GM19035 (cell line): ENCODE data around the gene TCEANC2.

Experiments
- ATAC-seq: cut with Tn5 transposase; IDR thresholded peaks from one replicate; pipeline ENCODE4 v1.9.1; 2021; ENCODE audit not compliant: unreplicated experiment

TCEANC2 gene

GRCh38 chr1:54131419-54131818 is 78.0 kb downstream of the TCEANC2 start:
- no peak for ATAC-seq

- ATAC-seq = no peak
These were observed 79.1 kb downstream of the TCEANC2 start for GRCh38 chr1:54132495-54132894.

GRCh38 chr1:54134295-54134694 is 80.9 kb downstream of the TCEANC2 start:
- no peak for ATAC-seq

- ATAC-seq = no peak
These were observed 82.2 kb downstream of the TCEANC2 start for GRCh38 chr1:54135436-54136120.

GRCh38 chr1:54136269-54136896 is 83.0 kb downstream of the TCEANC2 start:
- ATAC-seq = no peak

GRCh38 chr1:54136963-54137533 is 83.6 kb downstream of the TCEANC2 start:
- ATAC-seq = no peak

- no peak for ATAC-seq
These were observed 84.2 kb downstream of the TCEANC2 start for GRCh38 chr1:54137534-54138061.

- no peak for ATAC-seq
These were observed 85.6 kb downstream of the TCEANC2 start for GRCh38 chr1:54138994-54139393.

- ATAC-seq = no peak
These were observed 86.3 kb downstream of the TCEANC2 start for GRCh38 chr1:54139711-54140110.

GRCh38 chr1:54142146-54142900 is 88.9 kb downstream of the TCEANC2 start:
- no peak for ATAC-seq

- ATAC-seq = no peak
These were observed 91.0 kb downstream of the TCEANC2 start for GRCh38 chr1:54144366-54144765.

GRCh38 chr1:54149734-54150133 is 96.3 kb downstream of the TCEANC2 start:
- no peak for ATAC-seq

GRCh38 chr1:54151013-54151412 is 97.6 kb downstream of the TCEANC2 start:
- no peak for ATAC-seq

GRCh38 chr1:54152696-54153095 is 99.3 kb downstream of the TCEANC2 start, which contains the start of gene CDCP2:
Gene CDCP2, minus strand, starts transcription at chr1:54153000. Its CDS starts 78 bp downstream, at chr1:54152922.
- ATAC-seq = no peak

GRCh38 chr1:54153535-54154439 is 100.4 kb downstream of the TCEANC2 start:
- ATAC-seq = no peak
